22Rv1 (cell line): ENCODE data around the gene CSTF3.
"Not testable (repeated sequence)": the region's sequence is repeated elsewhere in the genome, so short reads cannot be mapped to it uniquely, and the experiment has no call there.

Experiments
- ZFX ChIP-seq: fragments of 450-650 bp; IDR thresholded peaks from 2 replicates; pipeline ENCODE4 v1.6.1; 2017; ENCODE audit warnings: antibody characterized with exemption, borderline replicate concordance
- TF ChIP-seq, protein P1 (sequence below): fragments of 450-650 bp; IDR thresholded peaks from 2 replicates; pipeline ENCODE4 v1.5.1; 2017; ENCODE audit warnings: mild to moderate bottlenecking

- TF ChIP-seq, protein P1, sequence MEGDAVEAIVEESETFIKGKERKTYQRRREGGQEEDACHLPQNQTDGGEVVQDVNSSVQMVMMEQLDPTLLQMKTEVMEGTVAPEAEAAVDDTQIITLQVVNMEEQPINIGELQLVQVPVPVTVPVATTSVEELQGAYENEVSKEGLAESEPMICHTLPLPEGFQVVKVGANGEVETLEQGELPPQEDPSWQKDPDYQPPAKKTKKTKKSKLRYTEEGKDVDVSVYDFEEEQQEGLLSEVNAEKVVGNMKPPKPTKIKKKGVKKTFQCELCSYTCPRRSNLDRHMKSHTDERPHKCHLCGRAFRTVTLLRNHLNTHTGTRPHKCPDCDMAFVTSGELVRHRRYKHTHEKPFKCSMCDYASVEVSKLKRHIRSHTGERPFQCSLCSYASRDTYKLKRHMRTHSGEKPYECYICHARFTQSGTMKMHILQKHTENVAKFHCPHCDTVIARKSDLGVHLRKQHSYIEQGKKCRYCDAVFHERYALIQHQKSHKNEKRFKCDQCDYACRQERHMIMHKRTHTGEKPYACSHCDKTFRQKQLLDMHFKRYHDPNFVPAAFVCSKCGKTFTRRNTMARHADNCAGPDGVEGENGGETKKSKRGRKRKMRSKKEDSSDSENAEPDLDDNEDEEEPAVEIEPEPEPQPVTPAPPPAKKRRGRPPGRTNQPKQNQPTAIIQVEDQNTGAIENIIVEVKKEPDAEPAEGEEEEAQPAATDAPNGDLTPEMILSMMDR: not testable (repeated sequence)
- not testable (repeated sequence) for TF ChIP-seq ZFX
Measured at GRCh38 chr11:33049565-33050408, 111.5 kb downstream of the CSTF3 start.
